Breast epithelium (tissue), 4 donors: ENCODE measurements around the gene TDP1. TPM values are rescaled to one million over a fixed set of nuclear protein-coding genes. Genes with fewer than 3 reads are reported as not detected.

Experiments used
- DNase-seq, 2 donors: peaks; one replicate each; pipeline ENCODE4 v3.0.0-alpha.2; 2019; ENCODE audit warnings: low spot score in 2 of 2
- H3K27ac ChIP-seq, 2 donors: fragments of 200-600 bp; sonication (generic) in 1 of 2; one replicate each; pipeline ENCODE4 v1.5.1; 2016 to 2019; ENCODE audit warnings: mild to moderate bottlenecking in 1 of 2
- H3K27me3 ChIP-seq, 2 donors: fragments of 200-600 bp; sonication (generic) in 1 of 2; one replicate each; pipeline versions ENCODE4 v1.5.1 to v1.6.0; 2017 to 2019; ENCODE audit warnings: control low read depth in 1 of 2, mild to moderate bottlenecking in 1 of 2
- H3K36me3 ChIP-seq: fragments of 200-600 bp; one replicate; pipeline ENCODE4 v1.5.1; 2019
- H3K4me1 ChIP-seq, 2 donors: fragments of 200-600 bp; sonication (generic); one replicate each; pipeline ENCODE4 v1.5.1; 2016 to 2019; ENCODE audit warnings: control low read depth in 1 of 2
- H3K4me3 ChIP-seq, 3 donors: fragments of 200-600 bp; sonication (generic); 1 replicate in 2 of 3; 2 replicates in 1 of 3; pipeline ENCODE4 v1.5.1; 2016 to 2019; ENCODE audit warnings: mild to moderate bottlenecking in 3 of 3, moderate library complexity in 2 of 3
- H3K9me3 ChIP-seq, 2 donors: fragments of 200-600 bp; sonication (generic) in 1 of 2; one replicate each; pipeline ENCODE4 v1.5.1; 2016 to 2019; ENCODE audit warnings: control low read depth in 1 of 2
- POLR2A ChIP-seq: fragments of 450-650 bp; IDR thresholded peaks from one replicate; pipeline ENCODE4 v1.6.1; 2016; ENCODE audit warnings: antibody characterized with exemption, mild to moderate bottlenecking, moderate library complexity
- POLR2AphosphoS5 ChIP-seq, 3 donors: sonication (generic); formaldehyde crosslinking; IDR thresholded peaks; one replicate each; pipeline ENCODE4 v1.6.1; 2017; ENCODE audit warnings: antibody characterized with exemption in 3 of 3
- intact Hi-C: fragments of 100-400 bp; cut with DNase I; formaldehyde crosslinking; loops from one replicate; pipeline ENCODE4 v1.15.1; 2023; ENCODE audit warnings: low total_unique reads
- total RNA-seq, 3 donors: library from RNA; depleted of rRNA; stranded (reverse); fragments of >200 nt; gene quantifications; one replicate each; pipeline ENCODE4 v1.1.0, GENCODE V29; 2016
- TF ChIP-seq, protein P1 (sequence below), 3 donors: fragments of 450-650 bp; IDR thresholded peaks; one replicate each; pipeline ENCODE4 v1.5.1; 2016 to 2017; ENCODE audit warnings: antibody characterized with exemption in 3 of 3, mild to moderate bottlenecking in 3 of 3, moderate library complexity in 3 of 3

The TDP1 gene
- total RNA-seq, 3 donors from 2014 or later, result 9.6 to 29.9 (median 16.7) TPM

DNA sequence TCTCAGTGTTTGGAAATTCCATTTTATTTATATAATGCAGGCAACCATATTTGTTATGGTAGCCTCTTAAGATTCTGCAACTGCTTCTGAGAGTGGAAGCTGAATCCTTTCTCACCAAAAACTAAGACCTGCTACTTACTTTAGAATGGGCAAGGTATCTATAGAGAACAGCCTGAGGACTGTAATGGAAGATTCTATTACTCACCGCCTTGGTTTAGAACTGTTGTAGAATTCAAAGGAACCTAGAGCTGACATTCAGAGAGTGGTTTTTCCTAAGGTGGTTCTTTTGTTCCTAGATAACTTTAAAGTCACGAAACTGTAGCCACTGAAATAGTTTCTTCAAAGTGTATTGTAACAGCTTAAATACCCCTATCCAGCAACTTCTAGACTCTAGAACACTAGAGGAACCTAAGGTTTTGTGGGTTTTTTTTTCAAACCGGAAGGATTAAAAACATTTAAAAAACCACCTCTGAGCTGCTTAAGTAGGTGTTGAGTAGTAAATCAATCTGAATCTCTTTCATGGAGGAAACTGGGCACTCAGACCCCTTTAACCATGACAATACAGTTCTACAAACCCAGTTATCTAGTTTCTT, 4.2 kb downstream of the TDP1 start:
- Histone ChIP-seq H3K9me3 (no peaks in the 10 kb centered on the region), H3K36me3 (peaks cover 3% of the 10 kb centered on the region), H3K4me1 (peaks cover 0 to 10% of the 10 kb centered on the region in 2 donors), H3K4me3 (no peak overlapping the region), H3K27me3 (no peaks in the 10 kb centered on the region), H3K27ac (no peak overlapping the region)
- intact Hi-C loops, result no loop called here
- TF ChIP-seq POLR2AphosphoS5 (IDR thresholded peaks at IDR 0.05), result no peak
- TF ChIP-seq, protein P1, sequence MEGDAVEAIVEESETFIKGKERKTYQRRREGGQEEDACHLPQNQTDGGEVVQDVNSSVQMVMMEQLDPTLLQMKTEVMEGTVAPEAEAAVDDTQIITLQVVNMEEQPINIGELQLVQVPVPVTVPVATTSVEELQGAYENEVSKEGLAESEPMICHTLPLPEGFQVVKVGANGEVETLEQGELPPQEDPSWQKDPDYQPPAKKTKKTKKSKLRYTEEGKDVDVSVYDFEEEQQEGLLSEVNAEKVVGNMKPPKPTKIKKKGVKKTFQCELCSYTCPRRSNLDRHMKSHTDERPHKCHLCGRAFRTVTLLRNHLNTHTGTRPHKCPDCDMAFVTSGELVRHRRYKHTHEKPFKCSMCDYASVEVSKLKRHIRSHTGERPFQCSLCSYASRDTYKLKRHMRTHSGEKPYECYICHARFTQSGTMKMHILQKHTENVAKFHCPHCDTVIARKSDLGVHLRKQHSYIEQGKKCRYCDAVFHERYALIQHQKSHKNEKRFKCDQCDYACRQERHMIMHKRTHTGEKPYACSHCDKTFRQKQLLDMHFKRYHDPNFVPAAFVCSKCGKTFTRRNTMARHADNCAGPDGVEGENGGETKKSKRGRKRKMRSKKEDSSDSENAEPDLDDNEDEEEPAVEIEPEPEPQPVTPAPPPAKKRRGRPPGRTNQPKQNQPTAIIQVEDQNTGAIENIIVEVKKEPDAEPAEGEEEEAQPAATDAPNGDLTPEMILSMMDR (IDR thresholded peaks at IDR 0.05), result no peak
- no peak for TF ChIP-seq POLR2A
- DNase-seq, result no peak

DNA sequence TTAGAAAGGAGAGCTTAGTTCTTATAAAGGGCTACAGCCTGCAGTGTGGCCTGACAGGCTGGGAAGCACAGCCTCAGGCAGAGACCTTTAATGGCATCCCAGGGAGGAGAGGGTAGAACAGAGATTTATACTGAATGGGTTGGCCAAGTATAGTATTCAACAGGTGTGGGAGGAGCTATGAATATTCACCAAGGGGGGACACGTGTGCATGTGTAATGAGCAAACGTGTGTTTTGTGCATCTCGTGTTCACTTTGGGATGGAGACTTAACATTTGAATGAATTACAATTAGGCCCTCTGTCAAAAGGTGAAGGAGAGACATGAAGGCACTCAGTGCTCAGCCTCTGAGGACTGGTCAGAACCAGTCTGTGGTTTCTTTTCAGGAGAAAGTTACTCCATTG, 5.2 kb downstream of the TDP1 start:
- DNase-seq, result no peak
- Histone ChIP-seq H3K27me3 (no peaks in the 10 kb centered on the region), H3K27ac (no peak overlapping the region), H3K4me3 (no peak overlapping the region), H3K9me3 (no peaks in the 10 kb centered on the region), H3K36me3 (peaks cover 3% of the 10 kb centered on the region), H3K4me1 (peaks cover 0 to 10% of the 10 kb centered on the region in 2 donors)
- no peak for TF ChIP-seq POLR2AphosphoS5 (IDR thresholded peaks at IDR 0.05)
- no peak for TF ChIP-seq POLR2A
- TF ChIP-seq, protein P1 (IDR thresholded peaks at IDR 0.05), result no peak
- intact Hi-C loops, result no loop called here

DNA sequence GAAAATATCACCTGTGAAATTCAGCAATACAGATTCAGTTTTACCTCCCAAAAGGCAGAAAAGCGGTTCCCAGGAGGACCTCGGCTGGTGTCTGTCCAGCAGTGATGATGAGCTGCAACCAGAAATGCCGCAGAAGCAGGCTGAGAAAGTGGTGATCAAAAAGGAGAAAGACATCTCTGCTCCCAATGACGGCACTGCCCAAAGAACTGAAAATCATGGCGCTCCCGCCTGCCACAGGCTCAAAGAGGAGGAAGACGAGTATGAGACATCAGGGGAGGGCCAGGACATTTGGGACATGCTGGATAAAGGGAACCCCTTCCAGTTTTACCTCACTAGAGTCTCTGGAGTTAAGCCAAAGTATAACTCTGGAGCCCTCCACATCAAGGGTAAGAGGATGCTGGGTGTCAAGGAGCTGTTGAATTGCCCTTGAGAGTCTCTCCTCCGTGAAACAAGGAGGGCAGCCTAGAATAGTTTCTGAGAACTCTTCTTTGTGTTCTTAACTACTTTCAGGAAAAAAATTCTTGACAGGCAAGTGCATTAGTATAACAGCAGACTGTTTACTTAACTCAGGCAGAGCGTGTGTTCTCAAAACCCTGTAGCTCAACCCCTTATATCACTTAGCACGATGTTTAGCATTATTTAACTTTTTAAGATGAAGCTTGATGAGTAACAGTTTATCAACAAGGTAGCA, 7.7 kb downstream of the TDP1 start:
- no peak overlapping the region for H3K4me3 ChIP-seq
- no peak for DNase-seq
- intact Hi-C loops, result no loop called here
- H3K27me3 ChIP-seq, result no peaks in the 10 kb centered on the region
- H3K4me1 ChIP-seq, result no peaks in the 10 kb centered on the region
- H3K36me3 ChIP-seq, result peaks cover 3% of the 10 kb centered on the region
- no peak for TF ChIP-seq POLR2AphosphoS5 (IDR thresholded peaks at IDR 0.05)
- no peak for TF ChIP-seq POLR2A
- TF ChIP-seq, protein P1 (IDR thresholded peaks at IDR 0.05), result no peak
- no peaks in the 10 kb centered on the region for H3K9me3 ChIP-seq
- H3K27ac ChIP-seq, result no peak overlapping the region

DNA sequence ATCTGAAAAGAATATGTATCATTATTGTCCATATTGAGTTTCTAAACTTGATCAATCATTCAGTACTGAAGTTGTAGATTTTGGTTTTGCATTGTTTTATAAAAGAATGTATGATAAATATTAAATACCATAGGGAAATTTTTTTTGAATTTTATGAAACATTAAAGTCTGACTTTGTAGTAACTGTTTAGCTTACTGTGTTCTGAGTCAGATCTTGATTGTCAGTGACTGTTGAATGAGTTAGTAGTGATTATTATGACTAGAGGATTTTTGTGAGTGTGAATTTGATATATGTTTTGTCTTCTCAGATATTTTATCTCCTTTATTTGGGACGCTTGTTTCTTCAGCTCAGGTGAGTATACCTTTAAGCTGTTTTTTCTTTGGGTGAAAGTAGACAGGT, 10.1 kb downstream of the TDP1 start:
- TF ChIP-seq POLR2AphosphoS5 (IDR thresholded peaks at IDR 0.05) (no peak), POLR2A (no peak)
- TF ChIP-seq, protein P1 (IDR thresholded peaks at IDR 0.05), result no peak
- no peaks in the 10 kb centered on the region for H3K27me3 ChIP-seq
- H3K27ac ChIP-seq, result no peak overlapping the region
- H3K36me3 ChIP-seq, result peaks cover 3% of the 10 kb centered on the region
- H3K4me3 ChIP-seq, result no peak overlapping the region
- intact Hi-C loops, result no loop called here
- no peaks in the 10 kb centered on the region for H3K4me1 ChIP-seq
- DNase-seq, result no peak
- no peaks in the 10 kb centered on the region for H3K9me3 ChIP-seq

DNA sequence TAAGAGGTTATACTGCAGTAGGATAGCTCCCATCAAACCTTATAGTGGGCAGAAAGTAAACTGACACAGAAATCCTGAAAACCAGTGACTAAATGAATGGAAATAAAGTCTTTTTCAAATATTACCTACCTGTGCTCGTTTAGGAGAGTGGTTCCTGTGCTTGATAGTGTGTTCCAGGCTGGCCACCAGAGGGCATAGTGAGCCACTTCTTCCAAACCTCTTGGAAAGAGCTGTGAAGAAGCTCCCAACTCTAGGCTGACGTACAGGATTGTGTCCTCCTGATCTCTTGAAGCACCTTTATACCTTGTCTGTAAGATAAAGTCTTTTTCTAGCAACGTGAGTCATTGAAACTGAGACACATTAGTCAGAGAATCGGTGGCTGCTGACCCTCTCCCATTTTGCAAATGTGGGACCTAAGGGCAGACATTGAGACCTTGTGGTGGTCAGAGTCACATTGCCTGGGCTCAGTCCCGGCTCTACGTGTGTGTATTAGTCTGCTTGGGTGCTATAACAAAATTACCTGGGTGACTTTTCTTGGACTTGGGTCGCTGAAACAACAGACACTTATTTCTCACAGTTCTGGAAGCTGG, 17.6 kb downstream of the TDP1 start:
- Histone ChIP-seq H3K4me3 (no peak overlapping the region), H3K27me3 (no peaks in the 10 kb centered on the region), H3K36me3 (no peaks in the 10 kb centered on the region), H3K9me3 (no peaks in the 10 kb centered on the region), H3K4me1 (no peaks in the 10 kb centered on the region), H3K27ac (no peak overlapping the region)
- intact Hi-C loops, result no loop called here
- no peak for TF ChIP-seq POLR2AphosphoS5 (IDR thresholded peaks at IDR 0.05)
- TF ChIP-seq, protein P1 (IDR thresholded peaks at IDR 0.05), result peak; percentile 41 to 70 (median 70)
- no peak for TF ChIP-seq POLR2A
- peak in 1 of 2 donors; percentile 24 for DNase-seq
